Liver (tissue), 3 donors: Measurements from ENCODE around the gene ACACA.

Experiments used
- FOXA1 ChIP-seq: IDR thresholded peaks from 2 replicates; pipeline ENCODE4 v1.6.1; 2016; ENCODE audit warnings: antibody characterized with exemption
- FOXA2 ChIP-seq: IDR thresholded peaks from 2 replicates; pipeline ENCODE4 v1.6.1; 2016; ENCODE audit warnings: antibody characterized with exemption
- GABPA ChIP-seq, 2 donors: IDR thresholded peaks in 1 of 2; conservative IDR thresholded peaks in 1 of 2; 2 replicates each; pipeline ENCODE4 v1.6.1; 2016; ENCODE audit warnings: antibody characterized with exemption in 2 of 2, mild to moderate bottlenecking in 1 of 2, moderate library complexity in 1 of 2
- JUND ChIP-seq, 2 donors: IDR thresholded peaks; 2 replicates each; pipeline ENCODE4 v1.6.1; 2016; ENCODE audit warnings: antibody characterized with exemption in 2 of 2
- RXRA ChIP-seq, 2 donors: IDR thresholded peaks; 2 replicates each; pipeline ENCODE4 v1.6.1; 2017 to 2018; ENCODE audit warnings: antibody characterized with exemption in 2 of 2, mild to moderate bottlenecking in 1 of 2
- YY1 ChIP-seq: IDR thresholded peaks from 2 replicates; pipeline ENCODE4 v1.6.1; 2016; ENCODE audit warnings: antibody characterized with exemption, mild to moderate bottlenecking
- TF ChIP-seq, protein P1 (sequence below): fragments of 150-350 bp; IDR thresholded peaks from 2 replicates; pipeline ENCODE4 v1.5.1; 2017; ENCODE audit warnings: improper control_type of control experiment, low read depth, low read length; ENCODE audit not compliant: missing input control
- TF ChIP-seq, protein P2 (sequence below): IDR thresholded peaks from 2 replicates; pipeline ENCODE4 v1.6.1; 2016; ENCODE audit warnings: antibody characterized with exemption, mild to moderate bottlenecking
- donor health status: healthy.
- donor health status: healthy.

DNA sequence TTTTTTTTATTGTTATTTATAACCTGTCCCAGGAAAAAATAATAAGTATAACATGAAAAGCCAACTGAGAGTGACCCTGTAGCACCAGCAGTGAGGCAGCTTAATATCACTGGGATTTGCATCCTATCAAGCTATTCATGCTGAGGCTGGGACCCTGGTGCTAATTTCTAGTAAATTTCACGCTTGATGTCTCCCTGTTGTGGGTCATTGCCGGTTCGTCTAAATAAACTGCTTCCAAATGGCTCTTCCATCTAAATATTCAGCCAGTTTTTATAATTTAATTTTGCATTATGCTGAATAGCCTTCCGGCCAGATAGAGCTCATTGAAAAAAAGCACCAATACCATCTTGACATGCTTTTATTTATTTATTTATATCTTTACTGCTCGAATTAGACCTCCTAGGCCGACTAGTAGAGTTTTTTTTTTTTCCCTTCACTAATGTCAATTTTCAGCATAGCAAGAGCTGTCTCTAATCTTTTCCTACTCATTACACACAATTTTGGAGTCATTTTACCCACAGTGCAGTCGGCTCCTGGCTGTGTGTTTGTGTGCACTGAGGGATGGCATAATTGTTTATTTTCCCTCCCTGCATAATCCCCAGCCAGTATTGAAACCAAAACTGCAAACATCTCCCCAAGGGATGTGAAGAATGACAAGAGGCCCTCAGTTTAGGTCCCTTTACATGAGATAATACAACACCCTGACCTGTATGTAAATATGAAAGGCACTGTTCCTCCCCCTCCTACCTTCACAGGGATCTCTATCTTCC, 289.1 kb downstream of the ACACA start:
- TF ChIP-seq, protein P1, sequence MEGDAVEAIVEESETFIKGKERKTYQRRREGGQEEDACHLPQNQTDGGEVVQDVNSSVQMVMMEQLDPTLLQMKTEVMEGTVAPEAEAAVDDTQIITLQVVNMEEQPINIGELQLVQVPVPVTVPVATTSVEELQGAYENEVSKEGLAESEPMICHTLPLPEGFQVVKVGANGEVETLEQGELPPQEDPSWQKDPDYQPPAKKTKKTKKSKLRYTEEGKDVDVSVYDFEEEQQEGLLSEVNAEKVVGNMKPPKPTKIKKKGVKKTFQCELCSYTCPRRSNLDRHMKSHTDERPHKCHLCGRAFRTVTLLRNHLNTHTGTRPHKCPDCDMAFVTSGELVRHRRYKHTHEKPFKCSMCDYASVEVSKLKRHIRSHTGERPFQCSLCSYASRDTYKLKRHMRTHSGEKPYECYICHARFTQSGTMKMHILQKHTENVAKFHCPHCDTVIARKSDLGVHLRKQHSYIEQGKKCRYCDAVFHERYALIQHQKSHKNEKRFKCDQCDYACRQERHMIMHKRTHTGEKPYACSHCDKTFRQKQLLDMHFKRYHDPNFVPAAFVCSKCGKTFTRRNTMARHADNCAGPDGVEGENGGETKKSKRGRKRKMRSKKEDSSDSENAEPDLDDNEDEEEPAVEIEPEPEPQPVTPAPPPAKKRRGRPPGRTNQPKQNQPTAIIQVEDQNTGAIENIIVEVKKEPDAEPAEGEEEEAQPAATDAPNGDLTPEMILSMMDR = no peak
- TF ChIP-seq FOXA1 (peak; percentile 49), YY1 (peak; percentile 31), FOXA2 (peak; percentile 44), GABPA (IDR thresholded peaks at IDR 0.05 in 1 of 2, conservative IDR thresholded peaks at IDR 0.05 in 1 of 2) (no peak), JUND (IDR thresholded peaks at IDR 0.05) (peak in 1 of 2 donors; percentile 58), RXRA (IDR thresholded peaks at IDR 0.05) (peak; percentile 26 to 62)
- TF ChIP-seq, protein P2, sequence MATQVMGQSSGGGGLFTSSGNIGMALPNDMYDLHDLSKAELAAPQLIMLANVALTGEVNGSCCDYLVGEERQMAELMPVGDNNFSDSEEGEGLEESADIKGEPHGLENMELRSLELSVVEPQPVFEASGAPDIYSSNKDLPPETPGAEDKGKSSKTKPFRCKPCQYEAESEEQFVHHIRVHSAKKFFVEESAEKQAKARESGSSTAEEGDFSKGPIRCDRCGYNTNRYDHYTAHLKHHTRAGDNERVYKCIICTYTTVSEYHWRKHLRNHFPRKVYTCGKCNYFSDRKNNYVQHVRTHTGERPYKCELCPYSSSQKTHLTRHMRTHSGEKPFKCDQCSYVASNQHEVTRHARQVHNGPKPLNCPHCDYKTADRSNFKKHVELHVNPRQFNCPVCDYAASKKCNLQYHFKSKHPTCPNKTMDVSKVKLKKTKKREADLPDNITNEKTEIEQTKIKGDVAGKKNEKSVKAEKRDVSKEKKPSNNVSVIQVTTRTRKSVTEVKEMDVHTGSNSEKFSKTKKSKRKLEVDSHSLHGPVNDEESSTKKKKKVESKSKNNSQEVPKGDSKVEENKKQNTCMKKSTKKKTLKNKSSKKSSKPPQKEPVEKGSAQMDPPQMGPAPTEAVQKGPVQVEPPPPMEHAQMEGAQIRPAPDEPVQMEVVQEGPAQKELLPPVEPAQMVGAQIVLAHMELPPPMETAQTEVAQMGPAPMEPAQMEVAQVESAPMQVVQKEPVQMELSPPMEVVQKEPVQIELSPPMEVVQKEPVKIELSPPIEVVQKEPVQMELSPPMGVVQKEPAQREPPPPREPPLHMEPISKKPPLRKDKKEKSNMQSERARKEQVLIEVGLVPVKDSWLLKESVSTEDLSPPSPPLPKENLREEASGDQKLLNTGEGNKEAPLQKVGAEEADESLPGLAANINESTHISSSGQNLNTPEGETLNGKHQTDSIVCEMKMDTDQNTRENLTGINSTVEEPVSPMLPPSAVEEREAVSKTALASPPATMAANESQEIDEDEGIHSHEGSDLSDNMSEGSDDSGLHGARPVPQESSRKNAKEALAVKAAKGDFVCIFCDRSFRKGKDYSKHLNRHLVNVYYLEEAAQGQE = no peak
